SK-N-MC (cell line): ENCODE results near the gene ARIH2.

Source experiments
- EZH2 ChIP-seq: fragments of 200-600 bp; sonication (generic); IDR thresholded peaks from one replicate; pipeline ENCODE4 v1.6.1; 2017; ENCODE audit warnings: antibody characterized with exemption
- FOXP2 ChIP-seq: optimal IDR thresholded peaks from 2 replicates; pipeline ENCODE3; 2011; ENCODE audit warnings: mild to moderate bottlenecking, moderate library complexity; ENCODE audit not compliant: insufficient read depth; ENCODE audit errors: extremely low read length, control extremely low read depth
- POLR2AphosphoS5 ChIP-seq: IDR thresholded peaks from 2 replicates; pipeline ENCODE4 v1.6.1; 2012; ENCODE audit warnings: mild to moderate bottlenecking, low read depth, low read length, borderline replicate concordance

DNA sequence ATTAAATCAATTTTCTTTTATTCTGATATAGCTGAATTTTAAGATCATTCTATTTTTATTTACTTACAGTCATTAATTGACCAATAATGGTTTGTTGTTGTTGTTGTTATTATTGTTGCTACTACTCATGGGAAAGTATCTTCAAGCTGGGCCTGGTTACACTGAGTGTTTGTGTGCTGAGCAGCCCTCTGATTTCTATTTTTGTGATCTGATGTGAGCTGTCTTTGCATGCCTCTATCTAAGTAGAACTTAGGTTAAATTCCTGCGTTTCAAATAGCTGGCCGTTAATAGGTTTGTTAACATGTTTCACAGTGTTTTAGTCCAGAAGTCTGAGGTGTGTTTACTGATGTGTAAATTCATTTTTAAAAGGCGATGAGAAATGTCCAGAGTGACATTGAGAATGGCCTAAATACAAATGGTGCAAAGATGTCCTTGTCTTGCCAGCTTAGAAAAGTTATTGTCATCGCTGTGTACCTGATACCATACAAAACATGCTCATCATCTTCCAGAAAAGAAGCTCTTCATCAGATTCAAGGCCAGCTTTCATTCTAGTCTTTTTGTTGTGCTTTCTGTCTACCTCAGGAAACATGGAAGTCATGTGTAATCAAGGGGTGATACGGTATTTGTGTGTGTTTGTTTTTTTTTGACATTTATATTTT lies 15.8 kb downstream of the ARIH2 start:
- TF ChIP-seq EZH2 (no peak), POLR2AphosphoS5 (no peak), FOXP2 (no peak)
